SK-N-SH (cell line): ENCODE results near the gene SEM1.

ENCODE experiments used
- CTCF ChIP-seq: fragments of 200-600 bp; sonication (generic); IDR thresholded peaks from 2 replicates; pipeline ENCODE4 v1.6.1; 2017; ENCODE audit warnings: antibody characterized with exemption, mild to moderate bottlenecking, moderate library complexity
- ELF1 ChIP-seq: IDR thresholded peaks from 2 replicates; pipeline ENCODE4 v1.4.0; 2012
- EP300 ChIP-seq, 2 experiments: IDR thresholded peaks; 2 replicates each; pipeline versions ENCODE4 v1.4.0 to v1.6.1; 2012; ENCODE audit warnings: borderline replicate concordance in 1 of 2, low read depth in 1 of 2, low read length in 1 of 2
- EZH2phosphoT487 ChIP-seq: fragments of 200-600 bp; sonication (generic); IDR thresholded peaks from 2 replicates; pipeline ENCODE4 v1.6.1; 2017; ENCODE audit warnings: low read depth, mixed run types, mild to moderate bottlenecking, antibody characterized with exemption, moderate library complexity, borderline replicate concordance
- FOXM1 ChIP-seq: IDR thresholded peaks from 2 replicates; pipeline ENCODE4 v1.4.0; 2012; ENCODE audit warnings: low read depth, mild to moderate bottlenecking
- MAX ChIP-seq: IDR thresholded peaks from 2 replicates; pipeline ENCODE4 v1.4.0; 2012; ENCODE audit warnings: low read depth
- NFIC ChIP-seq: IDR thresholded peaks from 2 replicates; pipeline ENCODE4 v1.4.0; 2012; ENCODE audit warnings: borderline replicate concordance
- POLR2AphosphoS5 ChIP-seq: IDR thresholded peaks from 2 replicates; pipeline ENCODE4 v1.6.1; 2012; ENCODE audit warnings: low read depth, low read length
- REST ChIP-seq: IDR thresholded peaks from 2 replicates; pipeline ENCODE4 v1.6.1; 2012; ENCODE audit warnings: mild to moderate bottlenecking, low read depth, low read length, moderate library complexity
- SIN3A ChIP-seq: IDR thresholded peaks from 2 replicates; pipeline ENCODE4 v1.6.1; 2012; ENCODE audit warnings: low read depth, mild to moderate bottlenecking, low read length, moderate library complexity, borderline replicate concordance
- SMC3 ChIP-seq: IDR thresholded peaks from 2 replicates; pipeline ENCODE4 v1.6.1; 2012; ENCODE audit warnings: low read depth, low read length, improper control_type of control experiment
- TAF1 ChIP-seq: IDR thresholded peaks from 2 replicates; pipeline ENCODE4 v1.6.1; 2012; ENCODE audit warnings: low read depth, mild to moderate bottlenecking, low read length, moderate library complexity, borderline replicate concordance
- TEAD4 ChIP-seq: IDR thresholded peaks from 2 replicates; pipeline ENCODE4 v1.4.0; 2012; ENCODE audit warnings: mild to moderate bottlenecking, borderline replicate concordance; ENCODE audit not compliant: insufficient read depth
- TF ChIP-seq, protein P1 (sequence below): IDR thresholded peaks from 2 replicates; pipeline ENCODE4 v1.4.0; 2012; ENCODE audit warnings: low read depth, borderline replicate concordance

- TF ChIP-seq CTCF (no peak), FOXM1 (no peak), POLR2AphosphoS5 (no peak), REST (no peak), ELF1 (no peak), TAF1 (no peak), NFIC (no peak), EP300 (IDR thresholded peaks at IDR 0.05; ENCODE audit: borderline replicate concordance in 1 of 2, low read depth in 1 of 2, low read length in 1 of 2) (no peak), SMC3 (no peak), EZH2phosphoT487 (no peak), MAX (no peak), SIN3A (no peak), TEAD4 (no peak)
- TF ChIP-seq, protein P1, sequence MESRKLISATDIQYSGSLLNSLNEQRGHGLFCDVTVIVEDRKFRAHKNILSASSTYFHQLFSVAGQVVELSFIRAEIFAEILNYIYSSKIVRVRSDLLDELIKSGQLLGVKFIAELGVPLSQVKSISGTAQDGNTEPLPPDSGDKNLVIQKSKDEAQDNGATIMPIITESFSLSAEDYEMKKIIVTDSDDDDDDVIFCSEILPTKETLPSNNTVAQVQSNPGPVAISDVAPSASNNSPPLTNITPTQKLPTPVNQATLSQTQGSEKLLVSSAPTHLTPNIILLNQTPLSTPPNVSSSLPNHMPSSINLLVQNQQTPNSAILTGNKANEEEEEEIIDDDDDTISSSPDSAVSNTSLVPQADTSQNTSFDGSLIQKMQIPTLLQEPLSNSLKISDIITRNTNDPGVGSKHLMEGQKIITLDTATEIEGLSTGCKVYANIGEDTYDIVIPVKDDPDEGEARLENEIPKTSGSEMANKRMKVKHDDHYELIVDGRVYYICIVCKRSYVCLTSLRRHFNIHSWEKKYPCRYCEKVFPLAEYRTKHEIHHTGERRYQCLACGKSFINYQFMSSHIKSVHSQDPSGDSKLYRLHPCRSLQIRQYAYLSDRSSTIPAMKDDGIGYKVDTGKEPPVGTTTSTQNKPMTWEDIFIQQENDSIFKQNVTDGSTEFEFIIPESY: no peak
These were observed 17.9 kb downstream of the SEM1 start for GRCh38 chr7:96691702-96692101.
